Gastroesophageal sphincter (tissue), 4 donors: ENCODE data around the gene SAMD4A. TPM values are rescaled to one million over a fixed set of nuclear protein-coding genes. Genes with fewer than 3 reads are reported as not detected.
A peak's percentile ranks its signal among the peaks of the same experiment; 100 is the strongest.

Experiments used
- ATAC-seq: fragments of 150-250 bp; one replicate; pipeline ENCODE4 v1.9.1; 2016; ENCODE audit warnings: mild to moderate bottlenecking, moderate library complexity
- H3K27ac ChIP-seq, 4 donors: fragments of 200-600 bp; sonication (generic) in 3 of 4; 1 replicate in 3 of 4; 2 replicates in 1 of 4; pipeline ENCODE4 v1.5.1; 2016 to 2019
- H3K27me3 ChIP-seq: fragments of 200-600 bp; sonication (generic); one replicate; pipeline ENCODE4 v1.5.1; 2019
- H3K36me3 ChIP-seq, 2 donors: fragments of 200-600 bp; sonication (generic); one replicate each; pipeline ENCODE4 v1.5.1; 2019; ENCODE audit warnings: control low read depth in 1 of 2
- H3K4me1 ChIP-seq, 3 donors: fragments of 200-600 bp; sonication (generic); 1 replicate in 2 of 3; 2 replicates in 1 of 3; pipeline ENCODE4 v1.5.1; 2016 to 2019; ENCODE audit warnings: control low read depth in 2 of 3
- H3K4me3 ChIP-seq, 2 donors: fragments of 200-600 bp; sonication (generic); one replicate each; pipeline ENCODE4 v1.5.1; 2019; ENCODE audit warnings: mild to moderate bottlenecking in 1 of 2, moderate library complexity in 1 of 2
- H3K9me3 ChIP-seq, 3 donors: fragments of 200-600 bp; sonication (generic); one replicate each; pipeline ENCODE4 v1.5.1; 2017 to 2019; ENCODE audit warnings: control low read depth in 2 of 3
- CTCF ChIP-seq, 4 experiments: fragments of 200-600 bp in 2 of 4; fragments of 450-650 bp in 2 of 4; sonication (generic) in 1 of 4; IDR thresholded peaks; one replicate each; pipeline ENCODE4 v1.5.1; 2017 to 2019; ENCODE audit warnings: antibody characterized with exemption in 4 of 4, mild to moderate bottlenecking in 2 of 4, moderate library complexity in 2 of 4
- EP300 ChIP-seq: sonication (generic); formaldehyde crosslinking; IDR thresholded peaks from one replicate; pipeline ENCODE4 v1.6.1; 2017; ENCODE audit warnings: antibody characterized with exemption, mild to moderate bottlenecking
- POLR2A ChIP-seq, 2 donors: fragments of 450-650 bp; IDR thresholded peaks; one replicate each; pipeline ENCODE4 v1.6.1; 2017; ENCODE audit warnings: antibody characterized with exemption in 2 of 2, mild to moderate bottlenecking in 2 of 2, moderate library complexity in 1 of 2
- POLR2AphosphoS5 ChIP-seq: sonication (generic); formaldehyde crosslinking; IDR thresholded peaks from one replicate; pipeline ENCODE4 v1.6.1; 2017; ENCODE audit warnings: antibody characterized with exemption
- WGBS, 2 donors: methylation state at CpG; one replicate each; pipeline ENCODE4 v1.1.5; 2018; ENCODE audit warnings: low coverage in 1 of 2; 5-methylcytosine and 5-hydroxymethylcytosine counted together
- total RNA-seq, 4 donors: library from RNA; depleted of rRNA; stranded (reverse); fragments of >200 nt; gene quantifications; one replicate each; pipeline ENCODE4 v1.1.0, GENCODE V29; 2016

Gene SAMD4A
- total RNA-seq, 4 donors from 2014 or later: 65.2 to 163 (median 89.7) TPM

GRCh38 chr14:54775486-54776140 is 208.7 kb downstream of the SAMD4A start:
- Histone ChIP-seq H3K27me3 (no peaks in the 10 kb centered on the region), H3K9me3 (no peaks in the 10 kb centered on the region), H3K36me3 (peaks cover 0 to 55% of the 10 kb centered on the region in 2 donors), H3K27ac (peak overlapping the region in 1 of 4 donors; percentile 64), H3K4me1 (peaks cover 0 to 61% (median 25%) of the 10 kb centered on the region in 3 donors), H3K4me3 (no peak overlapping the region)
- WGBS, 2 donors: 20 to 72% methylated on average over 1 to 2 of the region's 8 CpGs
- no peak for ATAC-seq
- TF ChIP-seq POLR2A (IDR thresholded peaks at IDR 0.05): no peak
- no peak for TF ChIP-seq POLR2AphosphoS5
- no peak for TF ChIP-seq EP300
- no peak for TF ChIP-seq CTCF (IDR thresholded peaks at IDR 0.05)

GRCh38 chr14:54776361-54777001 is 209.6 kb downstream of the SAMD4A start:
- 0 to 7% methylated on average over 1 to 3 of the region's 12 CpGs for WGBS, 2 donors
- Histone ChIP-seq H3K4me1 (peaks cover 0 to 53% (median 23%) of the 10 kb centered on the region in 3 donors), H3K9me3 (no peaks in the 10 kb centered on the region), H3K27me3 (no peaks in the 10 kb centered on the region), H3K36me3 (peaks cover 0 to 64% of the 10 kb centered on the region in 2 donors), H3K27ac (peak overlapping the region in 2 of 4 donors; percentile 61 to 64), H3K4me3 (no peak overlapping the region)
- TF ChIP-seq CTCF (IDR thresholded peaks at IDR 0.05) (no peak), POLR2A (IDR thresholded peaks at IDR 0.05) (no peak), POLR2AphosphoS5 (peak; percentile 23), EP300 (no peak)
- ATAC-seq: no peak

GRCh38 chr14:54777395-54777794 is 210.5 kb downstream of the SAMD4A start:
- WGBS, 2 donors: 61 to 72% methylated on average over 5 to 8 of the region's 8 CpGs
- H3K27me3 ChIP-seq: no peaks in the 10 kb centered on the region
- no peak overlapping the region for H3K4me3 ChIP-seq
- no peak for TF ChIP-seq CTCF (IDR thresholded peaks at IDR 0.05)
- TF ChIP-seq POLR2AphosphoS5: no peak
- TF ChIP-seq EP300: no peak
- TF ChIP-seq POLR2A (IDR thresholded peaks at IDR 0.05): no peak
- H3K4me1 ChIP-seq: peaks cover 0 to 43% (median 17%) of the 10 kb centered on the region in 3 donors
- no peak overlapping the region for H3K27ac ChIP-seq
- no peaks in the 10 kb centered on the region for H3K9me3 ChIP-seq
- H3K36me3 ChIP-seq: peaks cover 0 to 73% of the 10 kb centered on the region in 2 donors
- ATAC-seq: no peak

- Histone ChIP-seq H3K9me3 (no peaks in the 10 kb centered on the region), H3K36me3 (peaks cover 0 to 87% of the 10 kb centered on the region in 2 donors), H3K4me3 (no peak overlapping the region), H3K27ac (no peak overlapping the region), H3K4me1 (peaks cover 0 to 30% (median 5%) of the 10 kb centered on the region in 3 donors), H3K27me3 (no peaks in the 10 kb centered on the region)
- no peak for ATAC-seq
- TF ChIP-seq CTCF (IDR thresholded peaks at IDR 0.05) (no peak), EP300 (no peak), POLR2A (IDR thresholded peaks at IDR 0.05) (no peak), POLR2AphosphoS5 (no peak)
- 85 to 89% methylated on average over 5 to 6 of the region's 9 CpGs for WGBS, 2 donors
Measured at GRCh38 chr14:54778618-54779345, 211.9 kb downstream of the SAMD4A start.
